Sigmoid colon (tissue), 4 donors: ENCODE results near the gene ABHD14A.

ENCODE experiments used
- POLR2AphosphoS5 ChIP-seq, 4 donors: sonication (generic); formaldehyde crosslinking; IDR thresholded peaks; one replicate each; pipeline ENCODE4 v1.6.1; 2017; ENCODE audit warnings: antibody characterized with exemption in 4 of 4
- TF ChIP-seq, protein P1 (sequence below), 4 experiments: fragments of 450-650 bp in 3 of 4; fragments of 200-600 bp in 1 of 4; IDR thresholded peaks; one replicate each; pipeline ENCODE4 v1.5.1; 2016 to 2019; ENCODE audit warnings: antibody characterized with exemption in 4 of 4, mild to moderate bottlenecking in 3 of 4, moderate library complexity in 2 of 4

DNA sequence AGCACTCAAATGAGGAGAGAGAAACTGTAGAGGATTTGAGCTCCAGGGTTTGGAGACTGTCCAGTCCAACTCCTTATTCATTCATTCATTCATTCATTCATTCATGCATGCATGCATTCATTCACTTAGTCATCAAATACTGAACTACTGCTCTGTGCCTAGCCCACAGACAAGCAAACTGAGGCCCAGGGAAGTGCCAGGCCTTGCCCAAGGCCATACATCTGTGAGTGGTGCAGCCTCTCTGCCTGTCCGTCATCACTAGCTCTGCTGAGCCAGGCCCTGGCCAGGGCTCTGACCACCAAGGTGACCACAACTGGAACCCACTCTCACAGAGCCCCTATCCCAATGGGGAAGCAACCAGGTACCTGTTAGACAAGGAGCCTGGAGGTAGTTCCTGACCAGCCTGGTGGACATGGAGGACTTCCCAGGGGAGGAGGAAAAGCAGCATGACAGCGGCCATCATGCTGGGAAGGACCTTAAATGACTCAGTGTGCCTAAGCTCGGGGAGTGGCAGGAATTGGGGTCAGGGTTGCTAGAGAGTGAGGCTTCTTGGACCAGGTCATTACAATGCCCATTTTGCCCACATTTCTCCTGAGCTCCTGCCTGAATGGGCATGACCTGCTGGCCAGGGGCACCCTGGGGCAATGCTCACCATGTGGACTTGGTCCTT is 48.4 kb downstream of the ABHD14A start:
- TF ChIP-seq, protein P1, sequence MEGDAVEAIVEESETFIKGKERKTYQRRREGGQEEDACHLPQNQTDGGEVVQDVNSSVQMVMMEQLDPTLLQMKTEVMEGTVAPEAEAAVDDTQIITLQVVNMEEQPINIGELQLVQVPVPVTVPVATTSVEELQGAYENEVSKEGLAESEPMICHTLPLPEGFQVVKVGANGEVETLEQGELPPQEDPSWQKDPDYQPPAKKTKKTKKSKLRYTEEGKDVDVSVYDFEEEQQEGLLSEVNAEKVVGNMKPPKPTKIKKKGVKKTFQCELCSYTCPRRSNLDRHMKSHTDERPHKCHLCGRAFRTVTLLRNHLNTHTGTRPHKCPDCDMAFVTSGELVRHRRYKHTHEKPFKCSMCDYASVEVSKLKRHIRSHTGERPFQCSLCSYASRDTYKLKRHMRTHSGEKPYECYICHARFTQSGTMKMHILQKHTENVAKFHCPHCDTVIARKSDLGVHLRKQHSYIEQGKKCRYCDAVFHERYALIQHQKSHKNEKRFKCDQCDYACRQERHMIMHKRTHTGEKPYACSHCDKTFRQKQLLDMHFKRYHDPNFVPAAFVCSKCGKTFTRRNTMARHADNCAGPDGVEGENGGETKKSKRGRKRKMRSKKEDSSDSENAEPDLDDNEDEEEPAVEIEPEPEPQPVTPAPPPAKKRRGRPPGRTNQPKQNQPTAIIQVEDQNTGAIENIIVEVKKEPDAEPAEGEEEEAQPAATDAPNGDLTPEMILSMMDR (IDR thresholded peaks at IDR 0.05): no peak
- no peak for TF ChIP-seq POLR2AphosphoS5 (IDR thresholded peaks at IDR 0.05)
